Neural progenitor cell (in vitro differentiated cells): Measurements from ENCODE around the gene KRT10. TPM values are rescaled to one million over a fixed set of nuclear protein-coding genes. Genes with fewer than 3 reads are reported as not detected.

Experiments
- DNase-seq: peaks from one replicate; pipeline ENCODE4 v3.0.0-alpha.2; 2016; ENCODE audit warnings: low spot score
- H2AFZ ChIP-seq: fragments of 200-600 bp; sonication (generic); replicated peaks from 2 replicates; pipeline ENCODE4 v1.6.1; 2016; ENCODE audit warnings: antibody characterized with exemption
- H3F3A ChIP-seq: fragments of 200-600 bp; sonication (generic); 2 replicates; pipeline ENCODE4 v1.6.1; 2016; ENCODE audit warnings: antibody characterized with exemption, low read depth
- H3K27ac ChIP-seq: fragments of 200-600 bp; sonication (generic); 2 replicates; pipeline ENCODE4 v1.5.1; 2016; ENCODE audit warnings: mild to moderate bottlenecking
- H3K27me3 ChIP-seq: fragments of 200-600 bp; sonication (generic); 2 replicates; pipeline ENCODE4 v1.6.1; 2016; ENCODE audit warnings: mild to moderate bottlenecking, moderate library complexity
- H3K36me3 ChIP-seq: fragments of 200-600 bp; sonication (generic); 2 replicates; pipeline ENCODE4 v1.5.1; 2016
- H3K4me1 ChIP-seq: fragments of 200-600 bp; sonication (generic); 2 replicates; pipeline ENCODE4 v1.6.1; 2016; ENCODE audit warnings: mixed run types
- H3K4me2 ChIP-seq: fragments of 200-600 bp; sonication (generic); 2 replicates; pipeline ENCODE4 v1.6.1; 2016
- H3K4me3 ChIP-seq: fragments of 200-600 bp; sonication (generic); 2 replicates; pipeline ENCODE4 v1.5.1; 2016
- H3K79me2 ChIP-seq: fragments of 200-600 bp; sonication (generic); 2 replicates; pipeline ENCODE4 v1.6.1; 2016; ENCODE audit warnings: low read depth
- H3K9ac ChIP-seq: fragments of 200-600 bp; sonication (generic); 2 replicates; pipeline ENCODE4 v1.6.1; 2016
- H3K9me3 ChIP-seq: fragments of 200-600 bp; sonication (generic); 2 replicates; pipeline ENCODE4 v1.5.1; 2016; ENCODE audit warnings: low read depth
- H4K20me1 ChIP-seq: fragments of 200-600 bp; sonication (generic); 2 replicates; pipeline ENCODE4 v1.6.1; 2016; ENCODE audit warnings: low read depth
- H3K27ac Mint-ChIP-seq: 3 replicates; pipeline ENCODE4 v1.8.0; 2021; ENCODE audit warnings: mixed read lengths
- H3K27me3 Mint-ChIP-seq: 2 replicates; pipeline ENCODE4 v1.8.0; 2022; ENCODE audit warnings: low read depth, mild to moderate bottlenecking, inconsistent platforms, moderate library complexity, mixed read lengths; ENCODE audit not compliant: insufficient read depth
- H3K36me3 Mint-ChIP-seq: 3 replicates; pipeline ENCODE4 v1.8.0; 2021; ENCODE audit warnings: mixed read lengths
- H3K4me1 Mint-ChIP-seq: 3 replicates; pipeline ENCODE4 v1.8.0; 2021; ENCODE audit warnings: mixed read lengths
- H3K4me3 Mint-ChIP-seq: 3 replicates; pipeline ENCODE4 v1.8.0; 2021; ENCODE audit warnings: mild to moderate bottlenecking, moderate library complexity, mixed read lengths
- H3K9me3 Mint-ChIP-seq: 3 replicates; pipeline ENCODE4 v1.8.0; 2020; ENCODE audit warnings: mixed read lengths
- CTCF ChIP-seq: fragments of 200-600 bp; sonication (generic); IDR thresholded peaks from 2 replicates; pipeline ENCODE4 v1.5.1; 2017; ENCODE audit warnings: antibody characterized with exemption, mild to moderate bottlenecking
- EZH2 ChIP-seq: fragments of 200-600 bp; sonication (generic); IDR thresholded peaks from 2 replicates; pipeline ENCODE4 v1.6.1; 2017; ENCODE audit warnings: antibody characterized with exemption, mild to moderate bottlenecking, moderate library complexity
- EZH2phosphoT487 ChIP-seq: fragments of 200-600 bp; sonication (generic); IDR thresholded peaks from 2 replicates; pipeline ENCODE4 v1.6.1; 2017; ENCODE audit warnings: antibody characterized with exemption
- total RNA-seq: library from RNA; depleted of rRNA; stranded (reverse); fragments of >200 nt; gene quantifications from 2 replicates; pipeline ENCODE4 v1.2.3, GENCODE V29; 2015; ENCODE audit warnings: low replicate concordance

The KRT10 gene
- total RNA-seq, 1 donor from 2014 or later = 7.5 TPM

DNA sequence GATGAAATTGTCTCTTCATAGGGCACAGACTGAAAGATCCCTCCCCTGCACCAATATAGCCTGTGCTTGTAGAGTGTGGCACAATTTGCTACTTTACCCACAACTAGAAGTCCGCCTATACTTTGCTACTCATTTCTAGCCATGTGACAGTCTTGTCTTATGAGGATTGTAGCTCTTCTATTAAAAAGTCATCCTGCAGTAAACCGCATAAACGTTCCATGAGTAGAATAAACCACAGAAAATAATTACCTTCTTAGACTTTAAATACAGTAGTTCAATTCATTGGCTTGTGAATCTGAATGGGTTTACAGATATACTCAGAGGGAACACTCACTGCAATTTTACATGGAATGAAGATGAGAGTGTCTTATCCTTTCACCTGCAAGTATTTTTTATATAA, 44.4 kb downstream of the KRT10 start:
- no peak overlapping the region for H2AFZ ChIP-seq
- Mint-ChIP-seq H3K36me3 (no peaks in the 10 kb centered on the region), H3K4me3 (no peak overlapping the region), H3K4me1 (no peaks in the 10 kb centered on the region), H3K9me3 (peaks cover 2% of the 10 kb centered on the region), H3K27ac (no peak overlapping the region), H3K27me3 (no peaks in the 10 kb centered on the region)
- no peaks in the 10 kb centered on the region for H3F3A ChIP-seq
- DNase-seq = no peak
- H3K4me1 ChIP-seq = no peaks in the 10 kb centered on the region
- no peaks in the 10 kb centered on the region for H3K36me3 ChIP-seq
- no peak overlapping the region for H3K9ac ChIP-seq
- H3K4me3 ChIP-seq = no peak overlapping the region
- no peaks in the 10 kb centered on the region for H3K9me3 ChIP-seq
- no peak overlapping the region for H3K27ac ChIP-seq
- H3K27me3 ChIP-seq = peaks cover 26% of the 10 kb centered on the region
- no peaks in the 10 kb centered on the region for H3K79me2 ChIP-seq
- TF ChIP-seq EZH2 (no peak), EZH2phosphoT487 (no peak), CTCF (no peak)
- no peak overlapping the region for H3K4me2 ChIP-seq
- no peaks in the 10 kb centered on the region for H4K20me1 ChIP-seq

- no peak for DNase-seq
- Histone ChIP-seq H3K79me2 (no peaks in the 10 kb centered on the region), H3F3A (no peaks in the 10 kb centered on the region), H3K27me3 (peaks cover 31% of the 10 kb centered on the region), H3K9me3 (no peaks in the 10 kb centered on the region), H3K27ac (no peak overlapping the region), H3K4me2 (no peak overlapping the region), H3K36me3 (no peaks in the 10 kb centered on the region), H3K4me1 (no peaks in the 10 kb centered on the region), H2AFZ (no peak overlapping the region), H4K20me1 (no peaks in the 10 kb centered on the region), H3K4me3 (no peak overlapping the region), H3K9ac (no peak overlapping the region)
- Mint-ChIP-seq H3K4me3 (no peak overlapping the region), H3K27ac (no peak overlapping the region), H3K9me3 (peaks cover 2% of the 10 kb centered on the region), H3K36me3 (no peaks in the 10 kb centered on the region), H3K27me3 (no peaks in the 10 kb centered on the region), H3K4me1 (no peaks in the 10 kb centered on the region)
- TF ChIP-seq EZH2phosphoT487 = no peak
Observed at GRCh38 chr17:40777459-40777858, 45.0 kb downstream of the KRT10 start.

- no peak for TF ChIP-seq EZH2
- no peak for TF ChIP-seq EZH2phosphoT487
- no peak for TF ChIP-seq CTCF
- Histone ChIP-seq H3K9me3 (no peaks in the 10 kb centered on the region), H3K79me2 (no peaks in the 10 kb centered on the region), H3F3A (no peaks in the 10 kb centered on the region), H2AFZ (no peak overlapping the region), H3K4me3 (no peak overlapping the region), H3K36me3 (no peaks in the 10 kb centered on the region), H3K4me2 (no peak overlapping the region), H3K9ac (no peak overlapping the region), H3K27me3 (peaks cover 41% of the 10 kb centered on the region), H3K27ac (no peak overlapping the region), H3K4me1 (no peaks in the 10 kb centered on the region), H4K20me1 (no peaks in the 10 kb centered on the region)
- peaks cover 2% of the 10 kb centered on the region for H3K9me3 Mint-ChIP-seq
- H3K27me3 Mint-ChIP-seq = peaks cover 5% of the 10 kb centered on the region
- no peaks in the 10 kb centered on the region for H3K36me3 Mint-ChIP-seq
- no peak overlapping the region for H3K27ac Mint-ChIP-seq
- no peak for DNase-seq
- no peaks in the 10 kb centered on the region for H3K4me1 Mint-ChIP-seq
- no peak overlapping the region for H3K4me3 Mint-ChIP-seq
Observed at GRCh38 chr17:40775945-40776344, 46.5 kb downstream of the KRT10 start.

- Mint-ChIP-seq H3K36me3 (no peaks in the 10 kb centered on the region), H3K9me3 (no peaks in the 10 kb centered on the region), H3K4me3 (no peak within 1 kb of the TSS), H3K27me3 (peaks cover 5% of the 10 kb centered on the region), H3K27ac (no peak within 1 kb of the TSS), H3K4me1 (no peaks in the 10 kb centered on the region)
- no peak within 1 kb of the TSS for H3K9ac ChIP-seq
- H2AFZ ChIP-seq = no peak within 1 kb of the TSS
- H3K27me3 ChIP-seq = peaks cover 21% of the 10 kb centered on the region
- no peaks in the 10 kb centered on the region for H3K4me1 ChIP-seq
- no peaks in the 10 kb centered on the region for H3K79me2 ChIP-seq
- H4K20me1 ChIP-seq = no peaks in the 10 kb centered on the region
- no peak within 1 kb of the TSS for H3K27ac ChIP-seq
- H3K4me3 ChIP-seq = no peak within 1 kb of the TSS
- no peaks in the 10 kb centered on the region for H3K9me3 ChIP-seq
- DNase-seq = no peak
- no peak for TF ChIP-seq EZH2phosphoT487
- TF ChIP-seq CTCF = no peak
- no peak for TF ChIP-seq EZH2
- H3K4me2 ChIP-seq = no peak within 1 kb of the TSS
- no peaks in the 10 kb centered on the region for H3K36me3 ChIP-seq
- no peaks in the 10 kb centered on the region for H3F3A ChIP-seq
Observed at GRCh38 chr17:40772101-40772500, 50.3 kb downstream of the KRT10 start, which contains the start of gene KRT26. KRT26 (minus strand) TSS chr17:40772201; CDS start chr17:40772113, 88 bp downstream.

Other genes with a start within 250 kb of the KRT10 start
- gene SMARCE1, start 174.8 kb downstream of the KRT10 start, total RNA-seq = 179 and 237 TPM in 2 replicates
- gene KRT222, start 157.4 kb downstream of the KRT10 start, total RNA-seq = 0.39 and 2.8 TPM in 2 replicates
- not detected in 2 replicates for gene KRT24, start 118.9 kb downstream of the KRT10 start, total RNA-seq
- gene KRT25, start 67.3 kb downstream of the KRT10 start, total RNA-seq = not detected in 2 replicates
- gene KRT26, start 50.4 kb downstream of the KRT10 start, total RNA-seq = not detected in 2 replicates
- gene KRT27, start 40.1 kb downstream of the KRT10 start, total RNA-seq = not detected in 2 replicates
- gene KRT28, start 22.7 kb downstream of the KRT10 start, total RNA-seq = not detected in 2 replicates
- gene KRT12, start 44.6 kb upstream of the KRT10 start, total RNA-seq = not detected in 2 replicates
- gene KRT20, start 62.6 kb upstream of the KRT10 start, total RNA-seq = not detected in 2 replicates
- gene KRT23, start 115.0 kb upstream of the KRT10 start, total RNA-seq = 0.60 TPM in 1 of 2 replicates, not detected in the other
- not detected in 2 replicates for gene KRT39, start 144.3 kb upstream of the KRT10 start, total RNA-seq
- not detected in 2 replicates for gene KRT40, start 161.7 kb upstream of the KRT10 start, total RNA-seq
- gene KRTAP3-3, start 171.6 kb upstream of the KRT10 start, total RNA-seq = not detected in 2 replicates
- not detected in 2 replicates for gene KRTAP3-2, start 177.3 kb upstream of the KRT10 start, total RNA-seq
- gene KRTAP3-1, start 186.5 kb upstream of the KRT10 start, total RNA-seq = not detected in 2 replicates
- not detected in 2 replicates for gene KRTAP1-5, start 204.6 kb upstream of the KRT10 start, total RNA-seq
- not detected in 2 replicates for gene KRTAP1-4, start 207.6 kb upstream of the KRT10 start, total RNA-seq
- gene KRTAP1-3, start 212.3 kb upstream of the KRT10 start, total RNA-seq = not detected in 2 replicates
- gene KRTAP1-1, start 218.8 kb upstream of the KRT10 start, total RNA-seq = not detected in 2 replicates
- gene KRTAP2-1, start 224.7 kb upstream of the KRT10 start, total RNA-seq = not detected in 2 replicates
- gene KRTAP2-2, start 232.6 kb upstream of the KRT10 start, total RNA-seq = not detected in 2 replicates
- not detected in 2 replicates for gene KRTAP2-3, start 237.5 kb upstream of the KRT10 start, total RNA-seq
- gene KRTAP2-4, start 243.3 kb upstream of the KRT10 start, total RNA-seq = not detected in 2 replicates